ENCODE measurements around the gene PCBP3. TPM values are rescaled to one million over a fixed set of nuclear protein-coding genes. Genes with fewer than 3 reads are reported as not detected.
"Not testable (repeated sequence)": the region's sequence is repeated elsewhere in the genome, so short reads cannot be mapped to it uniquely, and the experiment has no call there.

PCBP3 gene
- total RNA-seq, 1 donor from 2014 or later, result 4.9 TPM

- DNase-seq (ENCODE audit: low spot score); intact Hi-C loops (cut with DNase I): not testable (repeated sequence)
Measured at GRCh38 chr21:45656114-45656513, 12.6 kb downstream of the PCBP3 start.

- DNase-seq (ENCODE audit: low spot score); intact Hi-C loops (cut with DNase I): not testable (repeated sequence)
Measured at GRCh38 chr21:45661913-45662622, 18.5 kb downstream of the PCBP3 start.

- DNase-seq (ENCODE audit: low spot score); intact Hi-C loops (cut with DNase I): not testable (repeated sequence)
Measured at GRCh38 chr21:45662623-45663245, 19.2 kb downstream of the PCBP3 start.

GRCh38 chr21:45669382-45669781 is 25.9 kb downstream of the PCBP3 start:
- intact Hi-C loops (cut with DNase I), result no loop called here

GRCh38 chr21:45670731-45671130 is 27.2 kb downstream of the PCBP3 start:
- intact Hi-C loops (cut with DNase I), result no loop called here

More at GRCh38 chr21:45669382-45669781, 25.9 kb downstream of the PCBP3 start:
- no peak for DNase-seq (ENCODE audit: low spot score)

GRCh38 chr21:45678790-45679189 is 35.3 kb downstream of the PCBP3 start:
- DNase-seq (ENCODE audit: low spot score); intact Hi-C loops (cut with DNase I): not testable (repeated sequence)

More at GRCh38 chr21:45670731-45671130, 27.2 kb downstream of the PCBP3 start:
- no peak for DNase-seq (ENCODE audit: low spot score)

GRCh38 chr21:45680215-45680614 is 36.7 kb downstream of the PCBP3 start:
- intact Hi-C loops (cut with DNase I), result no loop called here
- DNase-seq (ENCODE audit: low spot score), result no peak

GRCh38 chr21:45695086-45695485 is 51.6 kb downstream of the PCBP3 start:
- no peak for DNase-seq (ENCODE audit: low spot score)
- intact Hi-C loops (cut with DNase I), result no loop called here

GRCh38 chr21:45698493-45699184 is 55.1 kb downstream of the PCBP3 start:
- intact Hi-C loops (cut with DNase I), result no loop called here
- no peak for DNase-seq (ENCODE audit: low spot score)

GRCh38 chr21:45699251-45699942 is 55.9 kb downstream of the PCBP3 start:
- DNase-seq (ENCODE audit: low spot score), result no peak
- intact Hi-C loops (cut with DNase I), result no loop called here

GRCh38 chr21:45699966-45700365 is 56.4 kb downstream of the PCBP3 start:
- DNase-seq (ENCODE audit: low spot score), result no peak
- intact Hi-C loops (cut with DNase I), result no loop called here

- intact Hi-C loops (cut with DNase I), result no loop called here
- no peak for DNase-seq (ENCODE audit: low spot score)
Measured at GRCh38 chr21:45700461-45700860, 56.9 kb downstream of the PCBP3 start.

GRCh38 chr21:45704311-45705108 is 61.0 kb downstream of the PCBP3 start:
- DNase-seq (ENCODE audit: low spot score), result no peak
- intact Hi-C loops (cut with DNase I), result no loop called here

- no peak for DNase-seq (ENCODE audit: low spot score)
- intact Hi-C loops (cut with DNase I), result no loop called here
Measured at GRCh38 chr21:45706299-45706698, 62.8 kb downstream of the PCBP3 start.

- intact Hi-C loops (cut with DNase I), result no loop called here
- no peak for DNase-seq (ENCODE audit: low spot score)
Measured at GRCh38 chr21:45709173-45709572, 65.6 kb downstream of the PCBP3 start.

GRCh38 chr21:45709696-45710268 is 66.3 kb downstream of the PCBP3 start:
- intact Hi-C loops (cut with DNase I), result no loop called here
- DNase-seq (ENCODE audit: low spot score), result no peak

- DNase-seq (ENCODE audit: low spot score); intact Hi-C loops (cut with DNase I): not testable (repeated sequence)
Measured at GRCh38 chr21:45710306-45710705, 66.8 kb downstream of the PCBP3 start.

- DNase-seq (ENCODE audit: low spot score), result no peak
- intact Hi-C loops (cut with DNase I), result no loop called here
Measured at GRCh38 chr21:45713613-45714012, 70.1 kb downstream of the PCBP3 start.

- no peak for DNase-seq (ENCODE audit: low spot score)
- intact Hi-C loops (cut with DNase I), result no loop called here
Measured at GRCh38 chr21:45715441-45715840, 71.9 kb downstream of the PCBP3 start.

Data from cardiac septum (tissue), 1 donor.